GM21619 (cell line): Measurements from ENCODE around the gene NEURL2.
A peak's percentile ranks its signal among the peaks of the same experiment; 100 is the strongest.
"Not testable (repeated sequence)": the region's sequence is repeated elsewhere in the genome, so short reads cannot be mapped to it uniquely, and the experiment has no call there.

Experiments used
- ATAC-seq: cut with Tn5 transposase; IDR thresholded peaks from one replicate; pipeline ENCODE4 v1.9.1; 2021; ENCODE audit not compliant: unreplicated experiment

The NEURL2 gene

DNA sequence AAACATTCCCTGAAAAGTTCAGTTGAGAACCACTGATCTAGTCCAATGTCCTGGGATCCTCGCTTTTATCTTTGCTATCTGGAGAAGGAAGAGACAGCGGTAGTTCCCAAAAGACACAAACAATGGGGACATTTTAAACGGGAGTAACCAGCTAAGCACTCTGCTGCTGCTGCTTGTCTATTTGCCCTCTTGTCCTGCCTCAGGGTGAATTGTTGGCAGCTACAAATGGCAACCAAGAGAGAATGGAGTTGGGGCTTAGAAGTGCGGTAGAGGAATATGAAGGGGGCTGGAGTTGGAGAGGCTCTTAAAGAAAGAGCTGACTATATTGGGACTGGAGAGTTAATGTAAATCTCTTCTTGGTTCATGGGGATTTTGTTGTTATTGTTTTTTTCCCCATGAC is 16.4 kb downstream of the NEURL2 start:
- no peak for ATAC-seq

- ATAC-seq: not testable (repeated sequence)
Measured at GRCh38 chr20:45874104-45874481, 16.9 kb downstream of the NEURL2 start.

DNA sequence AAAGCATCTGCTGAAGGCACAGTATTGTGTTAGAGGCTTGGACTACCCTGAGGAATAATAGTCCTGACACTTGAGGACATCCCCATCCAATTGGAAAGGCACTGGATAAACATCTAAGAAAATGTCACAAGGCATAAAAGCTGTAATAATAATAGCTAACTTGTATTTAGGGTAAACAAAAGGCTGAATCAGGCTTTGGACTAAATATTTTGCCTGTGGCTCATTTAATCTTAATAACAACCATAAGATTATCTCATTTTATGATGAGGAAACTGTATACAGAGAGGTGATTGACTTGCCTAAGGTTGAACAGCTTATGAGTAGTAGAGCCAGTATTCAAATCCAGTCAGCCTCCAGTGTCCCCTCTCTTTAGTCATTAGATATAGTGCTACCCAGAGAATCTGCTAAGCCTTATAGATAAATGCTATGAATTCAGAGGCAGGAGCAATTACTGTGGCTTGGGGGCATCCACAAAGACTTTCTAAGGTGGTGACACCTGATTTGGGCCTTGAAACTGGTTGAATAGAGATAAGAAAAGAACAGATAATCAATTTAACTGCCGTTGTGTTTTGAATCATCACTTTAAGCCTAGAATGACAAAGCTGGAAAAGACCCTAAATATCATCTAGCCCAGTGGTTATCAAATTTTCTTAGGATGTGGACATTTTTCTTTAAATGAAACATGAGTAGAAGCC is 17.5 kb downstream of the NEURL2 start:
- ATAC-seq: no peak

DNA sequence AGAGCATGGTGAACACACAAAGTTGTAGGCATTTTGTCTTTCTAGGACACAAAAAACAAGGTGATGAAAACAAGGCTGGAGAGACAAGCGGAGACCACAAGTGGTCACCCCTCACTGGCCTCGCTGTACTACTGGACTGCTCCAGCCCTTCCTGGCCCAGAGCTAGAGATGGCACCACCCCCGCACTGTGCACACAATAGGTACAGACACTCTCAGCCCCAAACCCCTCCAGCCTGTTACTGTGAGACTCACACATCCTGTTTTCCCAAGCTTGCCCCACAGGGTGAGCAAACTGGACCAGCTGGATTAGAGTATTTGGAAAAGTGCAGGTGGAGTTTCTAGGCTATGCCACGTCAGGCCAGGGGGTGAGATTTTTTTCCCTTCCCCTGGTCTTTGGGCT is 18.4 kb downstream of the NEURL2 start:
- no peak for ATAC-seq

- no peak for ATAC-seq
Measured at GRCh38 chr20:45867819-45868176, 23.2 kb downstream of the NEURL2 start.

DNA sequence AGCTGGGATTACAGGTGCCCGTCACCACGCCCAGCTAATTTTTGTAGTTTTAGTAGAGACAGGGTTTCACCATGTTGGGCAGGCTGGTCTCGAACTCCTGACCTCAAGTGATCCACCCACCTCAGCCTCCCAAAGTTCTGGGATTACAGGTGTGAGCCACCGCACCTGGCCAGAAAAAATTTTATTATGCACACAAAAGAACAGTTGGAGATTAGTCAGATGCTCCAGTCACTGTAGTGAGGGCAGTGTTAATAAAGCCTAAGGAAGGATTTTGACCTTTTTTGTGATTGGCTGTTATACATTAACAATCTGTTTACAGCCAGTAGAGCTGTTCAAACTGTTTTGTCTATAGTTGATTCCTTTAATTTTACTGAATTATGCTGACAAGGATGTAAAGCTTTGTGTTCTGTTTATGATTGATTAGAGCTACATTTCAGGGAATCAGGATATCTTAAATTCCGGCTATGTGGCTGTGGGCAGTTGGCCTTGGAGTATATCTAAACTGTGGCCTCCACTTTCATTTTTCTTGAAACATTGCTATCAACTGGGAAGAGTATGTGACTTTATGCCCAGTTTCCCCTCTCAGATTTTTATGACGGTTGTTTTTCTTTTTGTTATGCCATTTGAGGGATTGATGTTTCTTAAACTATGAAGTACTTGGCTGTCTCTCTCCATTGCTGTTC is 23.7 kb downstream of the NEURL2 start:
- ATAC-seq: no peak

DNA sequence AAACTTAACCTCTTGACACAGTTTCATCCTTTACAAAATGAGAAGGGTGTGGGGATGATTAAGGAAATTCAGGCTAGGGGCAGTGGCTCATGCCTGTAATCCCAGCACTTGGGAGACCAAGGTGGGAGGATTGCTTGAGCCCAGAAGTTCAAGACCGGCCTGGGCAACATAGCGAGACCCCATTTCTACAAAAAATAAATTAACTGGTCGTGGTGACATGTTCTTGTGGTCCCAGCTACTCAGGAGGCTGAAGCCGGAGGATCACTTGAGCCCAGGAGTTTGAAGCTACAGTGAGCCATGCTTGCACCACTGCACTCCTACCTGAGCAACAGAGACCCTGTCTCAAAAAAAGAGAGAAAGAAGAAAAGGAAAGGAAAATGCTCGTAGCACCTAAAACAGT is 24.6 kb downstream of the NEURL2 start:
- ATAC-seq: no peak

GRCh38 chr20:45863543-45864470 is 27.2 kb downstream of the NEURL2 start:
- no peak for ATAC-seq

DNA sequence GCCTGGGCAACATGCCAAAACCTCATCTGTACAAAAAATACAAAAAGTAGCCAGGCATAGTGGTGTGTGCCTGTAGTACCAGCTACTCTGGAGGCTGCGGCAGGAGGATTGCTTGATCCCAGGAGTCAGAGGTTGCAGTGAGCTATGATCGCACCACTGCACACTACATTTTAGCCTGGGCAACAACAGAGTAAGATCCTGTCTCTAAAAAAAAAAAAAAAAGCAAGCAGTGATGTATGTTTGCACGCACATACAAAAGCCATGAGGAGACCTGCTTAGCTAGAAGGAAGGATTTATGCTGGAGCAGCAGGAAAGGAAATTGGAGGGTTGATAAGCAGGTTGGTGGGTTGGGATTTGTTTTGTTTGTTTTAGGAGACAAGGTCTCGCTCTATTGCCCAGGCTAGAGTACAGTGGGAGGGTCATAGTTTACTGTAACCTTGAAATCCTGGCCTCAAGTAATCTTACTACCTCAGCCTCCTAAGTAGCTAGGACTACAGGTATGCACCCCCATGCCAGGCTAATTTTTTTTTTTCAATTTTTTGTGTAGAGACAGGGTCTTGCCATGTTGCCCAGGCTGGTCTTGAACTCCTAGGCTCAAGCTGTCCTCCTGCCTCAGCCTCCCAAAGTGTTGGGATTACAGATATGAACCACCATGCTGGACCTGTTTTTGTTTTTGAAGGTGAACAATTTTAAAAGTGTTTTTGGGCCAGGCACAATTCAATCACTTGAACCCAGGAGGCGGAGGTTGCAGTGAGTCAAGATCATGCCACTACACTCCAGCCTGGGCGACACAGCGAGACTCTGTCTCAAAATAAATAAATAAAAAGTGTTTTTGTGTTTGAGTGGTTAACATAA is 29.6 kb downstream of the NEURL2 start:
- ATAC-seq: no peak

DNA sequence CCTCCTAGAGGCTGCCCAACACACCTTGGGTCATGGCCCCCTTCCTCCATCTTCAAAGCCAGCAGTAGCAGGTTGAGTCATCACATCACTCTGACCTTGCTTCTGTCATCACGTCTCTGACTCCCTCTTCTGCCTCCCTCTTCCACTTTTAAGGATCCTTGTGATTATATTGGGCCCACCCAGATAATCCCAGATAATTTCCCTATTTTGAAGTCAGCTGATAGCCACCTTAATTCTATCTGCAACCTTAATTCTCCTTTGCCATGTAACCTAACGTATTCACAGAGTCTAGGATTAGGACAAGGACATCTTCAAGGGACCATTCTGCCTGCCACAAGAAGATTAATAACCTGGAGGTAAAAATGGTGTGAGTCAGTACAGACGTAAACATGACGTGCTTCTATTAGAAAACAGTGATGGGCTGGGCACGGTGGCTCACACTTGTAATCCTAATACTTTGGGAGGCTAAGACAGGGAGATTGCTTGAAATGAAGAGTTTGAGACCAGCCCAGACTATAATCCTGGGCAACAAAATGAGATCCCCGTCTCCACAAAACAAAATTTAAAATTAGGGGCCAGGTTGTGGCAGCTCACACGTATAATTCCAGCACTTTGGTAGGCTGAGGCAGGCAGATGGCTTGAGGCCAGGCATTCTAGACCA is 30.3 kb downstream of the NEURL2 start:
- ATAC-seq: no peak

GRCh38 chr20:45859916-45860315 is 31.1 kb downstream of the NEURL2 start:
- no peak for ATAC-seq

DNA sequence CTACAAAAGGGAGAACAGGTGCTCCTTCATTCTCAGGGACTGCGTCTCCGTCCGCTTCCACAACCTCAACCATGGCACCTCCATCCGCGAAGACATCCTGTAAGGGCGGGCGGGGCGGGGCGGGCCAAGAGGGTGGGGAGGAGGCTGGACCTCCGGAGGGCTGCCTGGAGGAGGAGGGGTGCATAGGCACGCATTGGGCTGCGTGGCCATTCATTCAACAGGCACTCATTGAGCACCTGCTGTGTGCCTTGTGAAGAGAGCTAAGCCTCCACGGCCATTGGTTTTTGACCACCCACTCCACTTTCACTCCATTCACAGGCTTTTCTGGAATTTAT is 33.2 kb downstream of the NEURL2 start:
- peak; percentile 21 for ATAC-seq

- peak; percentile 93 for ATAC-seq
Measured at GRCh38 chr20:45857114-45857881, 33.7 kb downstream of the NEURL2 start, which contains the start of the genes ACOT8 and ZSWIM3. TSS of gene ACOT8 (minus strand) at chr20:45857392. CDS start at chr20:45857315, 77 bp downstream. TSS of gene ZSWIM3 (plus strand) at chr20:45857614. CDS start at chr20:45857826, 212 bp downstream.

DNA sequence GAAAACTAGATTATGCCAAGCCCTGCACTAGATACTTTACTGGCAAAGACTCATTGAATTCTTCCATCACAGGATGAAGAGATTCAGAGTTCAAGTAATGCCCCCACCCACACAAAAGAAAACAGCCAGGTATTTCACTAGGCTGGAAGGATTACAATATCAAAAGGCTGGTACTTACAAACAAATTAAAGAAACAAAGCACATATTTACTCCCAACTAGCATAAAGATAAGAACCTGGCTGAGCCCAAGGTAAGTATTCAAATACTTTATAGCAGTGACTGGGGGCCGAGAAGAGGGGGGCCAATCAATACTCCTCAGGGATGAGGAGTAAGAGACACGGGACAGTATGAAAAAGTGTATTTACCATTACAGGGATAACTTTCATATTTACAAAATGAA is 37.5 kb downstream of the NEURL2 start:
- ATAC-seq: no peak

DNA sequence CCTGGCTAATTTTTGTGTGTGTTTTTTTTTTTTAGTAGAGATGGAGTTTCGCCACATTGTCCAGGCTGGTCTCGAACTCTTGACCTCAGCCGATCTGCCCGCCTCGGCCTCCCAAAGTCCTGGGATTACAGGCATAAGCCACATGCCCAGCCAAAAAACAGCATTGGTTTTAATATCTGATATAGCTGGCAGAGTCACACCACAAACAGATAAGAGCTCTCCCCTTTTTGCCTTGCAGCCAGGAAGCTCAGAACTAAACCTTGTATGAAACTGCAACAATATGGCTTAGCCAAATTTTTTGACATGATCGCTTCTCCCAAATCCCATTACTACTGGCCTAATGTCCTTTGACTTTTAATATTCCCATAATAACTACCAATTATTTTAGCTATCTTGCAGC is 38.7 kb downstream of the NEURL2 start:
- ATAC-seq: no peak

DNA sequence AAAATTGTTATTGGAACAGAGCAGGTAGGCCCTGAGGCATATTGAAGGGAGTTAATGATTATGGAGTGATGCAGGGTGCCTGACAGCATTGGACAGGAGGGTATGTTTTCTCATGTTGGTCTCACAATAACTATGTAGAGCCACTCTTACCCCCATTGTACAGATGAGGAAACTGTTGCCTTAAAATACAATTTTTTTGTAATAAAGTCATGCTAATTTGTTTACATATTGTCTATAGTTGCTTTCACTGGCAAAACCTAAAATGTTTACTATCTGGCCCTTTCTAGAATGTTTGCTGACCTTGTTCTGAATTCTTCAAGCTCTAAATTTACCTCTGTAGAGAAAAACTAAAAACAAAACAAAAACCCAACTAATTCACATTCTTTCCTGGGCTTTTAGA is 39.5 kb downstream of the NEURL2 start:
- ATAC-seq: no peak

DNA sequence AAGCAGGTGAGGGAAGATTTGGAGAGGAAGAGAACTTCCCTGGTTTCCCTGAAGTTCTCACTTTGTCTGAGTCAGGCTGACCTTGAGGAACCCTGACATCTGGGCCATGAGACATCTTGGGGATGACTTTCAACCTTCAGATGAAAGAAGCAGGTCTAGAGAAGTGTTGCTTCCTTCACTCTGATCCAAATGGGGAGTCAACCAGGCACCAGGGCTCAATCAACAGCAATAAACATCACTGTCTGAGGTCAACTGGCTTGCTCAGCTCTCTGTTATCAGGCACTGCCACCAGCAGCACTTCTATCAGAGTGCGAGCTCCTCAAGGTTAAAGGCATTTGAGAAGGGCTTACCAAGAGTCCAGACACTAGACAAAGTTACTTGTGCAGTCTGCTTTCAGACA is 40.1 kb downstream of the NEURL2 start:
- ATAC-seq: no peak

- ATAC-seq: no peak
Measured at GRCh38 chr20:45850238-45850637, 40.8 kb downstream of the NEURL2 start.

DNA sequence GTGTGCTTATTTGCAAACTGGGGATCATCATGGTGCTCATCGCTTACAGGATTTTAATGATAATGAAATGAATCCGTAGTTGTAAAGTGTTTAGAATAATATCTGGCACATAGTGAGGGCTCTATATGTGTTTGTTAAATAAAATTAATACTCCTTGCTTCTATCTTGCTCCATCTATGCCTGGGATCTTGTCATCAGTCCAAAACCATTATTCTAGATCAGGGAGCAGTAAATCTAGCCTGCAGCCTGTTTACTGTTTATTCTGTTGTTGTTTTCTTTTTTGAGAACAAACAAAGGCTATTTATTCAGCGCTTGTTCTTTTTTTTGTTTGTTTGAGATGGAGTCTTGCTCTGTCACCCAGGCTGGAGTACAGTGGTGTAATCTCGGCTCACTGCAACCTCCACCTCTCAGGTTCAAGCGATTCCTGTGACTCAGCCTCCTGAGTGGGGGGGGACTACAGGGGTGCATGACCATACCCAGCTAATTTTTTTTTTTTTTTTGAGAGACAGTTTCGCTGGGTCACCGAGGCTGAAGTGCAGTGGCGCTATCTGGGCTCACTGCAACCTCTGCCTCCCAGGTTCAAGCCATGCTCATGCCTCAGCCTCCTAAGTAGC is 41.9 kb downstream of the NEURL2 start:
- ATAC-seq: no peak
